T-helper 17 cell (primary cell): ENCODE data around the gene MAN2B2. TPM values are rescaled to one million over a fixed set of nuclear protein-coding genes. Genes with fewer than 3 reads are reported as not detected.
"Not testable (repeated sequence)": the region's sequence is repeated elsewhere in the genome, so short reads cannot be mapped to it uniquely, and the experiment has no call there.

Source experiments
- ATAC-seq: fragments of 150-1000 bp; cut with Tn5 transposase; 2 replicates; pipeline ENCODE4 v1.10.0; 2021; ENCODE audit warnings: mild to moderate bottlenecking, moderate library complexity
- DNase-seq, 3 donors: peaks; one replicate each; pipeline versions ENCODE4 v3.0.0 to v3.0.0-alpha.2; 2020 to 2021
- H3K9me3 ChIP-seq: one replicate; pipeline ENCODE4 v1.7.0; 2013; ENCODE audit warnings: low read length, mild to moderate bottlenecking; ENCODE audit not compliant: control insufficient read depth, poor library complexity, severe bottlenecking
- H3K27ac Mint-ChIP-seq: one replicate; pipeline ENCODE4 v1.8.0; 2022; ENCODE audit warnings: mild to moderate bottlenecking, moderate library complexity, mixed read lengths
- H3K27me3 Mint-ChIP-seq: one replicate; pipeline ENCODE4 v1.8.0; 2022; ENCODE audit warnings: mixed read lengths
- H3K36me3 Mint-ChIP-seq: one replicate; pipeline ENCODE4 v1.8.0; 2022; ENCODE audit warnings: low read depth, mixed read lengths
- H3K4me1 Mint-ChIP-seq: one replicate; pipeline ENCODE4 v1.8.0; 2022; ENCODE audit warnings: mild to moderate bottlenecking, mixed read lengths
- H3K4me3 Mint-ChIP-seq: one replicate; pipeline ENCODE4 v1.8.0; 2022; ENCODE audit warnings: mild to moderate bottlenecking, moderate library complexity, mixed read lengths
- total RNA-seq, 4 donors: library from RNA in 2 of 4; stranded (reverse) in 2 of 4; gene quantifications; one replicate each; pipeline ENCODE4 v1.2.3 and lab custom pipeline; 2022 to 2026

MAN2B2 gene
- total RNA-seq, 2 donors from 2014 or later: 27.0 to 34.9 TPM

DNA sequence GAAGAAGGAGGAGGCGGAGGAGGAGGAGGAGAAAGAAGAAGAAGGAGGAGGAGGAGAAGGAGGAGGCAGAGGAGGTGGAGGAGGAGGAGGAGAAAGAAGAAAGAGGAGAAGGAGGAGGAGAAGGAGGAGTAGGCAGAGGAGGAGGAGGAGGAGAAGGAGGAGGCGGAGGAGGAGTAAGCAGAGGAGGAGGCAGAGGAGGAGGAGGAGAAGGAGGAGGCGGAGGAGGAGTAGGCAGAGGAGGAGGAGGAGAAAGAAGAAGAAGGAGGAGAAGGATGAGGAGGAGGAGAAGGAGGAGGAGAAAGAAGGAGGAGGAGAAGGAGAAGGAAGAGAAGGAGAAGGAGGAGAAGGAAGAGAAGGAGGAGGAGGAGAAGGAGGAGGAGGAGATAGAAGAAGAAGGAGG lies 85.4 kb downstream of the MAN2B2 start:
- Mint-ChIP-seq H3K27ac (no peak overlapping the region), H3K27me3 (no peaks in the 10 kb centered on the region), H3K4me1 (no peaks in the 10 kb centered on the region), H3K4me3 (no peak overlapping the region), H3K36me3 (peaks cover 2% of the 10 kb centered on the region)
- no peak for ATAC-seq
- H3K9me3 ChIP-seq: no peaks in the 10 kb centered on the region
- no peak for DNase-seq

DNA sequence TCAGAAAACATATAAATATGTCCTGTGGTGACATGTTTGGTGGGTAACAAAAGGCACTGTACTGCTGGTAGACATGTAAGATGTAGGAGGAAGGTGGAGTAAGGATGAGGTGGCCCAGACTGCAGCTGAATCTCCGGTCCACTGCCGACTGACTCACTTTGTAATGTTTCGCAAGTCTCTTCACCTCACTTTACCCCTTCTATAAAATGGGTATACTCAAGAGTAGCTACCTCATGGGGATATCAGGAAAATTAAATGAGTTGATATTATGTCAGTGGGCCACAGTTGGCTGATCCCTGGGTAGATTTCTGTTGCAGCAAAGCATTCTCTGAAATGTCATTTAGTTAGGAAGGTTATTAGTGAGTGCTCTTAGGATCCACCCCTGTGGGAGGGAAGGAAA lies 87.6 kb downstream of the MAN2B2 start:
- Mint-ChIP-seq H3K27me3 (no peaks in the 10 kb centered on the region), H3K27ac (peak overlapping the region; percentile 29), H3K4me1 (no peaks in the 10 kb centered on the region), H3K4me3 (peak overlapping the region; percentile 31), H3K36me3 (no peaks in the 10 kb centered on the region)
- DNase-seq: no peak
- no peak for ATAC-seq
- H3K9me3 ChIP-seq: no peaks in the 10 kb centered on the region

DNA sequence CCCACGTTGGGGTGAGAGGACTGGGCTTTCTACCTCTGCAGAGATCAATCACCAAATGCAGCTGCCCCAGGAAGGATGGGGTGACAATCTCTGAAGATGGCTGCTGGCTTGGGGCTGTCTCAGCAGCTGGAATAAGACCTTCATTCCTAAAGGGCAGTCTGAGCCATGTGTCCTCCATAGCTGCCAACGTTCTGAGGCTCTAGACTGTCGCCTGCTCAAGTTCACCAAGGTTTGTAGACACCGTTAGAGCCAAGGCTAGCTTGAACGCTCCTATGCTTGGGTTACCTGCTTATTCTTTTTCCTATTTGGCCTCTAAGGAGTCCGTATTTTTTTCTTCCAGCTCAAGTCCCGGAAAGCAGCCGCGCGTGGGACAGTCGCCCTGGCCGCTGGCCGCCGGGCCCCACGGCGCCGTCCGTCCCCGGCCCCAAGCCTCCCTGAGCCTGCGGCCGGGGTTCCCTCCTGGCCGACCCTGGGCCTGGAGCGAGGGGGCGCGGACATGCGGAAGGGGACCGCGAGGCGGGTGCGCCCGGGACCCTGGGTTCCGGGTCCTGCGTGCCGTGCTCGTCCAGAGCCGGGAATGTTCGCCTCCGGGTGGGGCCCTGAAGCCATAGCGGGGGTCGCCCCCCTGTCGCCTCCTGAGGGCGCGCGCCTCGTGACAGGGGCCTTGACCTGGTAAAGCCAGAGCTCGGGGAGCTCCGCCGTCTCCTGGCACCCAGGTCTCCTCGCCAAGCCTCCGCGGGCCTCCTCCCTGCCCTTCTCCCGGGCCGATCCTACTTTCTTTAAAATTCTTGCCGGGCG lies 88.8 kb downstream of the MAN2B2 start:
- H3K9me3 ChIP-seq: no peaks in the 10 kb centered on the region
- ATAC-seq (peak; percentile 38), DNase-seq (no peak)
- H3K36me3 Mint-ChIP-seq: no peaks in the 10 kb centered on the region
- no peaks in the 10 kb centered on the region for H3K4me1 Mint-ChIP-seq
- H3K4me3 Mint-ChIP-seq: no peak overlapping the region
- H3K27ac Mint-ChIP-seq: no peak overlapping the region
- no peaks in the 10 kb centered on the region for H3K27me3 Mint-ChIP-seq

DNA sequence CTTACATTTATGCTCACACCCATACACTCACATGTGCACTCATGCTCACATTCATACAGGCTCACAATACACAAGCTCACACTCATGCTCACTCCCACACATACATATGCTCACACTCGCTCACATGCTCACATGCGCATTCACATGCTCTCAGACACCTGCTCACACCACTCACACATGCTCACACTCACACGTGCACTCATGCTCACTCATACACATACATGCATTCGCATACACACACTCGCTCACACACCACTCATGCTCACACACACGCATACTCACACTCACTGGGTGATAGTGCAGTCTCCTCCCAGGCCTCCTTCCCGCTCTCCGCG lies 90.3 kb downstream of the MAN2B2 start:
- Mint-ChIP-seq H3K27me3 (no peaks in the 10 kb centered on the region), H3K36me3 (no peaks in the 10 kb centered on the region), H3K27ac (no peak overlapping the region), H3K4me1 (no peaks in the 10 kb centered on the region), H3K4me3 (no peak overlapping the region)
- no peak for ATAC-seq
- no peaks in the 10 kb centered on the region for H3K9me3 ChIP-seq
- DNase-seq: no peak

GRCh38 chr4:6668391-6668790 lies 93.4 kb downstream of the MAN2B2 start:
- H3K9me3 ChIP-seq: no peaks in the 10 kb centered on the region
- H3K27me3 Mint-ChIP-seq: no peaks in the 10 kb centered on the region
- peaks cover 4% of the 10 kb centered on the region for H3K4me1 Mint-ChIP-seq
- no peaks in the 10 kb centered on the region for H3K36me3 Mint-ChIP-seq
- no peak overlapping the region for H3K27ac Mint-ChIP-seq
- DNase-seq: no peak
- no peak overlapping the region for H3K4me3 Mint-ChIP-seq
- no peak for ATAC-seq

- H3K27ac Mint-ChIP-seq: no peak overlapping the region
- peak overlapping the region; percentile 53 for H3K4me3 Mint-ChIP-seq
- H3K9me3 ChIP-seq: no peaks in the 10 kb centered on the region
- H3K27me3 Mint-ChIP-seq: no peaks in the 10 kb centered on the region
- DNase-seq: no peak
- no peak for ATAC-seq
- peaks cover 6% of the 10 kb centered on the region for H3K36me3 Mint-ChIP-seq
- H3K4me1 Mint-ChIP-seq: peaks cover 31% of the 10 kb centered on the region
Measured at GRCh38 chr4:6671648-6672047, 96.7 kb downstream of the MAN2B2 start.

- no peak overlapping the region for H3K4me3 Mint-ChIP-seq
- DNase-seq (no peak), ATAC-seq (no peak)
- no peak overlapping the region for H3K27ac Mint-ChIP-seq
- H3K9me3 ChIP-seq: no peaks in the 10 kb centered on the region
- H3K27me3 Mint-ChIP-seq: no peaks in the 10 kb centered on the region
- H3K4me1 Mint-ChIP-seq: peaks cover 36% of the 10 kb centered on the region
- peaks cover 7% of the 10 kb centered on the region for H3K36me3 Mint-ChIP-seq
Measured at GRCh38 chr4:6672131-6672530, 97.1 kb downstream of the MAN2B2 start.

GRCh38 chr4:6672541-6673190 lies 97.7 kb downstream of the MAN2B2 start:
- not testable (repeated sequence) for H3K27me3 Mint-ChIP-seq, ATAC-seq, H3K4me3 Mint-ChIP-seq, H3K36me3 Mint-ChIP-seq, H3K9me3 ChIP-seq, DNase-seq
- H3K27ac Mint-ChIP-seq: peak overlapping the region; percentile 89
- peaks cover 41% of the 10 kb centered on the region for H3K4me1 Mint-ChIP-seq

Other genes with a start within 250 kb of the MAN2B2 start
- not detected for gene PPP2R2C, start 102.6 kb upstream of the MAN2B2 start, total RNA-seq
- gene MRFAP1, start 65.5 kb downstream of the MAN2B2 start, total RNA-seq: 100 to 1,000 TPM; 158 to 163 TPM
- gene S100P, start 118.7 kb downstream of the MAN2B2 start, total RNA-seq: 1 to 10 TPM; 2.1 to 3.8 TPM
- gene MRFAP1L1, start 134.7 kb downstream of the MAN2B2 start, total RNA-seq: 10 to 100 TPM; 29.3 to 33.0 TPM
- 10 to 100 TPM; 19.2 to 20.8 TPM for gene BLOC1S4, start 141.0 kb downstream of the MAN2B2 start, total RNA-seq
- gene KIAA0232, start 207.5 kb downstream of the MAN2B2 start, total RNA-seq: 10 to 100 TPM; 16.1 to 16.7 TPM